HG03469 (cell line): ENCODE measurements around the gene ABCB6.

ENCODE experiments used
- ATAC-seq: cut with Tn5 transposase; IDR thresholded peaks from one replicate; pipeline ENCODE4 v1.9.1; 2021; ENCODE audit warnings: mild to moderate bottlenecking, moderate library complexity, moderate number of reproducible peaks; ENCODE audit not compliant: unreplicated experiment

ABCB6 gene

GRCh38 chr2:219172231-219173154 is 46.3 kb downstream of the ABCB6 start:
- ATAC-seq: no peak

GRCh38 chr2:219171231-219171651 is 47.5 kb downstream of the ABCB6 start:
- no peak for ATAC-seq

GRCh38 chr2:219169930-219170654 is 48.7 kb downstream of the ABCB6 start, which contains the start of gene SLC23A3:
Gene SLC23A3, minus strand, starts transcription at chr2:219170029. Its CDS starts 45 bp downstream, at chr2:219169984.
- ATAC-seq: no peak

GRCh38 chr2:219168932-219169331 is 49.8 kb downstream of the ABCB6 start:
- ATAC-seq: no peak

- ATAC-seq: no peak
These were observed 50.2 kb downstream of the ABCB6 start for GRCh38 chr2:219168526-219168925.

- no peak for ATAC-seq
These were observed 50.8 kb downstream of the ABCB6 start for GRCh38 chr2:219167997-219168396.

GRCh38 chr2:219165058-219165911 is 53.5 kb downstream of the ABCB6 start:
- ATAC-seq: no peak

GRCh38 chr2:219163156-219163555 is 55.6 kb downstream of the ABCB6 start:
- ATAC-seq: no peak

GRCh38 chr2:219161097-219161496 is 57.7 kb downstream of the ABCB6 start:
- ATAC-seq: no peak

- peak; percentile 79 for ATAC-seq
These were observed 58.4 kb downstream of the ABCB6 start, which contains the start of gene NHEJ1 for GRCh38 chr2:219160186-219161017. Gene NHEJ1, minus strand, starts transcription at chr2:219160815. Its CDS starts 2,453 bp downstream, at chr2:219158362.
